ENCODE results near the gene RUNDC1.

RUNDC1 gene

DNA sequence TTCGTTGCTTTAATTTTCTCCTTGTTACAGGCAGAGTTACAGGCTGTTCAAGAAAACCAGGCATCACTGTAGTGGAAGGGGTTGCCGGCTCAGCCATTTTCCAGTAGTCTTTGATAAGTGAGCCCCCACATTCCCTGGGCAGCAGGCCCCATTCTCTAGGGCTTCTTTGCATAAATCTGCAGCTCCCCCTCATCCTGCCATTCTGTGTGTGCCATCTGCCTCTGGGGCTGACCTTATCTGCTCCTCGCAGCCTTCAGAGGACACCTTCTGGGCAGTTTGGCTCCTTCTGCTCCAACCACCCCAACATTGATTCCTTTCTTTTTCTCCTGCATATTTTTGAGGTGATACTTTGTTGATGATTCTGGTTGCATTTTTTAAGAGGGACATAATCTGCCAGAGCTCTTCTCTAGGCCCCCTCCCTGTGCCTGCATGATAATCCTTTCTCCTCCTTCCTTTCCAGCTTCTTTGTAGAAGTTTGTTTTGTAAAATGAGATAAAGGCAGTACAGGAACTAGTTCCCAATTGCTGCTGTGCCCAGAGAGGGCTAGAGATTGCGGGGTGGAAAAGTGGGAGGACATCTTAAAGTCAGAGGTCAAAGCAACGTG, 61.8 kb downstream of the RUNDC1 start:
- peak; percentile 26 for DNase-seq (ENCODE audit: low spot score)

Data from iPS-NIHi11 (cell line).